Skin of body (tissue), 2 donors: ENCODE measurements around the gene FAM89B. TPM values are rescaled to one million over a fixed set of nuclear protein-coding genes. Genes with fewer than 3 reads are reported as not detected.
A peak's percentile ranks its signal among the peaks of the same experiment; 100 is the strongest.

Experiments
- DNase-seq: peaks from one replicate; lab custom pipeline; 2025; lab: John Stamatoyannopoulos, UW
- total RNA-seq: library from RNA; depleted of rRNA; stranded (reverse); fragments of >200 nt; gene quantifications from one replicate; pipeline ENCODE4 v1.2.3, GENCODE V29; 2014

The FAM89B gene
- total RNA-seq, 1 donor from 2014 or later: 9.8 TPM

- DNase-seq: no peak
Observed at GRCh38 chr11:65610404-65610803, 38.1 kb downstream of the FAM89B start.

GRCh38 chr11:65611028-65611757 is 38.9 kb downstream of the FAM89B start:
- no peak for DNase-seq

- DNase-seq: no peak
Observed at GRCh38 chr11:65611758-65612603, 39.6 kb downstream of the FAM89B start.

GRCh38 chr11:65612691-65613090 is 40.4 kb downstream of the FAM89B start:
- DNase-seq: no peak

- no peak for DNase-seq
Observed at GRCh38 chr11:65613091-65613928, 41.0 kb downstream of the FAM89B start.

GRCh38 chr11:65615229-65615949 is 43.1 kb downstream of the FAM89B start, which contains the start of gene PCNX3:
Gene PCNX3 (plus strand): TSS chr11:65615776. CDS start chr11:65616312, 536 bp downstream.
- DNase-seq: peak; percentile 100

GRCh38 chr11:65615950-65616574 is 43.7 kb downstream of the FAM89B start:
- DNase-seq: no peak

- no peak for DNase-seq
Observed at GRCh38 chr11:65616575-65617001, 44.2 kb downstream of the FAM89B start.

GRCh38 chr11:65617136-65617850 is 45.0 kb downstream of the FAM89B start:
- DNase-seq: no peak

GRCh38 chr11:65617990-65618751 is 45.8 kb downstream of the FAM89B start:
- no peak for DNase-seq

GRCh38 chr11:65618763-65619162 is 46.4 kb downstream of the FAM89B start:
- no peak for DNase-seq

GRCh38 chr11:65619281-65619928 is 47.1 kb downstream of the FAM89B start:
- no peak for DNase-seq

GRCh38 chr11:65620666-65621065 is 48.3 kb downstream of the FAM89B start:
- DNase-seq: no peak

- DNase-seq: no peak
Observed at GRCh38 chr11:65621460-65621859, 49.1 kb downstream of the FAM89B start.

- DNase-seq: no peak
Observed at GRCh38 chr11:65622011-65622410, 49.7 kb downstream of the FAM89B start.

- DNase-seq: no peak
Observed at GRCh38 chr11:65623177-65623576, 50.8 kb downstream of the FAM89B start.
